ENCODE results near the gene ALKAL2. TPM values are rescaled to one million over a fixed set of nuclear protein-coding genes. Genes with fewer than 3 reads are reported as not detected.

ALKAL2 gene
- total and polyA plus RNA-seq, 2 of the 13 experiments (the other 11 are each of a cell fraction or from before 2014, with no cell fraction given): 0.22 to 1.7 TPM

DNA sequence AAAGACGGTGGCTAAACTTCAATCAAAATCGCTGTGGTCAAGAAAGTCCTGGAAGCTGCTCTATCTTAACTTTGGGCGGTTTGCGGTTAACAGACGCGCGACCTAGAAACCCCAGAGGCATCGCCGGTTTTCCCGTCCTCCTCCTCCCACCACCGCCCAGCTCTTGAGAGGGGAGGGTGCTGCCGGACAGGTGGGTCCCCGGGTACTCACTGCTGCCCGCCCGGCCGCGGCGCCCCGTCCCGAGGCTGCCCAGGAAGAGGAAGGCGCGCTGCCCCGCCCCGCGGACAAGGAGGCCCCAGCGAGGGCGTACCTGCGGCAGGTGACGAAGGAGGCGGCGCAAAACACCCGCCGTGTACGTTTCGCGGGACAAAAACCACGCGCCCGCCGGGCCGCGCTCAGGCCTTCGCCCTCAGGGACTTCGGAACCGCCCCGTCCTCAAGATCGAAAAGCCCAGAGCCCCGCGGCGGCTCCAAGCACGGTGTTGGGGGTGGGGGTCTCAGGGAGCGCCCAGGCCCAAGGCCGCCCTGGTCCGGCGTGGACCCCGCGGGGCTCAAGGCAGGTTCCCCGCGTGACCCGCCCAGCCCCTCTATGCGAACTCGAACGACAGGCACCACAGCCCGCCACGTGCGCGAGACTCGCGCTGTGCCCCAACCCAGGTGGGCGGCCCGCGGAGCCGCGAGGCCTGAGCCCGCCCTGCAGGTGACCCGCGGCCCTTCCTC is 24.0 kb downstream of the ALKAL2 start, which contains the start of gene SH3YL1 (continued):
- TF ChIP-seq, protein P1, sequence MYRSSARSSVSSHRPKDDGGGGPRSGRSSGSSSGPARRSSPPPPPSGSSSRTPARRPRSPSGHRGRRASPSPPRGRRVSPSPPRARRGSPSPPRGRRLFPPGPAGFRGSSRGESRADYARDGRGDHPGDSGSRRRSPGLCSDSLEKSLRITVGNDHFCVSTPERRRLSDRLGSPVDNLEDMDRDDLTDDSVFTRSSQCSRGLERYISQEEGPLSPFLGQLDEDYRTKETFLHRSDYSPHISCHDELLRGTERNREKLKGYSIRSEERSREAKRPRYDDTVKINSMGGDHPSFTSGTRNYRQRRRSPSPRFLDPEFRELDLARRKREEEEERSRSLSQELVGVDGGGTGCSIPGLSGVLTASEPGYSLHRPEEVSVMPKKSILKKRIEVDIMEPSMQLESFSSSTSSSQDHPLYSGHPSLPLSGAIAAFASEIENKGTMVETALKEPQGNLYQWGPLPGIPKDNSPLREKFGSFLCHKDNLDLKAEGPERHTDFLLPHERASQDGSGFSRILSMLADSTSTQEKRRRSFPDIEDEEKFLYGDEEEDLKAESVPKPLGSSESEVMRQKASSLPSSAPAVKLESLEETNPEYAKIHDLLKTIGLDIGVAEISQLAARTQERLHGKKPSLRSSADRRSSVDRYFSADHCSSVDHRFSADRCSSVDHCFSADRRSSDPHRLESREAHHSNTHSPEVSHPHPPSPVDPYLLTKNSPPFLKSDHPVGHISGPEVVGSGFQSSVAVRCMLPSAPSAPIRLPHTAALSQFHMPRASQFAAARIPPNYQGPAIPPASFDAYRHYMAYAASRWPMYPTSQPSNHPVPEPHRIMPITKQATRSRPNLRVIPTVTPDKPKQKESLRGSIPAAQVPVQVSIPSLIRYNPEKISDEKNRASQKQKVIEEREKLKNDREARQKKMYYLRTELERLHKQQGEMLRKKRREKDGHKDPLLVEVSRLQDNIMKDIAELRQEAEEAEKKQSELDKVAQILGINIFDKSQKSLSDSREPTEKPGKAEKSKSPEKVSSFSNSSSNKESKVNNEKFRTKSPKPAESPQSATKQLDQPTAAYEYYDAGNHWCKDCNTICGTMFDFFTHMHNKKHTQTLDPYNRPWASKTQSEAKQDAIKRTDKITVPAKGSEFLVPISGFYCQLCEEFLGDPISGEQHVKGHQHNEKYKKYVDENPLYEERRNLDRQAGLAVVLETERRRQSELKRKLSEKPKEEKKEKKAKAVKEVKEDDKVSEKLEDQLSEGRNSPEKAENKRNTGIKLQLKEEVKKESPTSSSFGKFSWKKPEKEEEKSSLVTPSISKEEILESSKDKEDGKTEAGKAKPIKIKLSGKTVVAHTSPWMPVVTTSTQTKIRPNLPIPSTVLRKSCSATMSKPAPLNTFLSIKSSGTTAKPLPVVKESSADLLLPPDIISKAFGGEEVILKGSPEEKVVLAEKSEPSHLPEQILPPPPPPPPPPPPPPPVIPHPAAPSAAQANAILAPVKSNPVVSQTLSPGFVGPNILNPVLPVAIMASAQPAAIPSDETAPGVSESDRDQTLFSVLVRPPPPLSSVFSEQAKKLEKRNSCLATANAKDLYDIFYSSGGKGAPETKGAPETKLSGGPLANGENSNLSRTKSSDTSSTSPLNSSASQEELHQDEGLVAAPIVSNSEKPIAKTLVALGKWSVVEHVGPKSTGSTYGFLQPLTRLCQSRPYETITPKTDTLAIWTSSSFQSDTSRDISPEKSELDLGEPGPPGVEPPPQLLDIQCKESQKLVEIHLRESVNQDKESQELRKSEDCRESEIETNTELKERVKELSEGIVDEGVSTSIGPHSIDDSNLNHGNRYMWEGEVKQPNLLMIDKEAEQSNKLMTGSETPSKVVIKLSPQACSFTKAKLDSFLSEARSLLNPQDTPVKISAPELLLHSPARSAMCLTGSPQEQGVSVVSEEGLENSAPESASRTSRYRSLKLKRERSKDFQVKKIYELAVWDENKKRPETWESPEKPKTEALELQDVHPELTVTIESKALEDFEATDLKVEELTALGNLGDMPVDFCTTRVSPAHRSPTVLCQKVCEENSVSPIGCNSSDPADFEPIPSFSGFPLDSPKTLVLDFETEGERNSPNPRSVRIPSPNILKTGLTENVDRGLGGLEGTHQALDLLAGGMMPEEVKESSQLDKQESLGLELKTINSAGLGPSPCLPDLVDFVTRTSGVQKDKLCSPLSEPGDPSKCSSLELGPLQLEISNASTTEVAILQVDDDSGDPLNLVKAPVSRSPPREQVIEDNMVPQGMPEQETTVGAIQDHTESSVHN (CRISPR knock-in tag; IDR thresholded peaks at IDR 0.05): no peak
- no peak for TF ChIP-seq ZNF343 (CRISPR knock-in tag; IDR thresholded peaks at IDR 0.05)
- no peak for TF ChIP-seq NFIC (IDR thresholded peaks at IDR 0.05; ENCODE audit: low read length)
- no peak for TF ChIP-seq HCFC1 (IDR thresholded peaks at IDR 0.05; ENCODE audit: low read depth, low read length)
- TF ChIP-seq ZNF720 (CRISPR knock-in tag; IDR thresholded peaks at IDR 0.05): no peak
- no peak for TF ChIP-seq ZNF510 (CRISPR knock-in tag; IDR thresholded peaks at IDR 0.05; ENCODE audit: low read depth)
- no peak for TF ChIP-seq SIN3A (IDR thresholded peaks at IDR 0.05; ENCODE audit: borderline replicate concordance, low read depth, low read length)
- TF ChIP-seq ZNF317 (CRISPR knock-in tag; IDR thresholded peaks at IDR 0.05): no peak
- 0 out of 2 replicates have a peak, but pooled peaks have one; percentile 59 for TF ChIP-seq ZNF674 (CRISPR knock-in tag; IDR thresholded peaks at IDR 0.05; ENCODE audit: low read depth)
- no peak for TF ChIP-seq GZF1 (CRISPR knock-in tag; IDR thresholded peaks at IDR 0.05)
- no peak for TF ChIP-seq ZEB1 (IDR thresholded peaks at IDR 0.05; ENCODE audit: insufficient replicate concordance, low read depth)
- TF ChIP-seq, protein P2, sequence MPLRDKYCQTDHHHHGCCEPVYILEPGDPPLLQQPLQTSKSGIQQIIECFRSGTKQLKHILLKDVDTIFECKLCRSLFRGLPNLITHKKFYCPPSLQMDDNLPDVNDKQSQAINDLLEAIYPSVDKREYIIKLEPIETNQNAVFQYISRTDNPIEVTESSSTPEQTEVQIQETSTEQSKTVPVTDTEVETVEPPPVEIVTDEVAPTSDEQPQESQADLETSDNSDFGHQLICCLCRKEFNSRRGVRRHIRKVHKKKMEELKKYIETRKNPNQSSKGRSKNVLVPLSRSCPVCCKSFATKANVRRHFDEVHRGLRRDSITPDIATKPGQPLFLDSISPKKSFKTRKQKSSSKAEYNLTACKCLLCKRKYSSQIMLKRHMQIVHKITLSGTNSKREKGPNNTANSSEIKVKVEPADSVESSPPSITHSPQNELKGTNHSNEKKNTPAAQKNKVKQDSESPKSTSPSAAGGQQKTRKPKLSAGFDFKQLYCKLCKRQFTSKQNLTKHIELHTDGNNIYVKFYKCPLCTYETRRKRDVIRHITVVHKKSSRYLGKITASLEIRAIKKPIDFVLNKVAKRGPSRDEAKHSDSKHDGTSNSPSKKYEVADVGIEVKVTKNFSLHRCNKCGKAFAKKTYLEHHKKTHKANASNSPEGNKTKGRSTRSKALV (CRISPR knock-in tag; IDR thresholded peaks at IDR 0.05): no peak
- TF ChIP-seq PHF20 (CRISPR knock-in tag; IDR thresholded peaks at IDR 0.05): no peak
- peak; percentile 84; the same call in 1 of the 2 replicates for TF ChIP-seq ZNF563 (CRISPR knock-in tag; IDR thresholded peaks at IDR 0.05)
- TF ChIP-seq TMF1 (CRISPR knock-in tag; IDR thresholded peaks at IDR 0.05; ENCODE audit: low read depth): 0 out of 2 replicates have a peak, but pooled peaks have one; percentile 52
- TF ChIP-seq TARDBP (CRISPR knock-in tag; IDR thresholded peaks at IDR 0.05): no peak
- no peak for TF ChIP-seq ZNF598 (CRISPR knock-in tag; IDR thresholded peaks at IDR 0.05; ENCODE audit: borderline replicate concordance)
- no peak for TF ChIP-seq ZNF616 (CRISPR knock-in tag; IDR thresholded peaks at IDR 0.05; ENCODE audit: low read depth)
- TF ChIP-seq, protein P3, sequence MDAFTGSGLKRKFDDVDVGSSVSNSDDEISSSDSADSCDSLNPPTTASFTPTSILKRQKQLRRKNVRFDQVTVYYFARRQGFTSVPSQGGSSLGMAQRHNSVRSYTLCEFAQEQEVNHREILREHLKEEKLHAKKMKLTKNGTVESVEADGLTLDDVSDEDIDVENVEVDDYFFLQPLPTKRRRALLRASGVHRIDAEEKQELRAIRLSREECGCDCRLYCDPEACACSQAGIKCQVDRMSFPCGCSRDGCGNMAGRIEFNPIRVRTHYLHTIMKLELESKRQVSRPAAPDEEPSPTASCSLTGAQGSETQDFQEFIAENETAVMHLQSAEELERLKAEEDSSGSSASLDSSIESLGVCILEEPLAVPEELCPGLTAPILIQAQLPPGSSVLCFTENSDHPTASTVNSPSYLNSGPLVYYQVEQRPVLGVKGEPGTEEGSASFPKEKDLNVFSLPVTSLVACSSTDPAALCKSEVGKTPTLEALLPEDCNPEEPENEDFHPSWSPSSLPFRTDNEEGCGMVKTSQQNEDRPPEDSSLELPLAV (CRISPR knock-in tag; conservative IDR thresholded peaks at IDR 0.05; ENCODE audit: low read depth): no peak

All from HepG2 (cell line).